GM18858 (cell line): Measurements from ENCODE around the gene CDK4.

Experiments
- ATAC-seq: cut with Tn5 transposase; IDR thresholded peaks from one replicate; pipeline ENCODE4 v1.9.1; 2021; ENCODE audit not compliant: unreplicated experiment

CDK4 gene

GRCh38 chr12:57757771-57758170, 5.7 kb upstream of the CDK4 start:
- ATAC-seq = no peak

- ATAC-seq = no peak
These were observed 4.6 kb upstream of the CDK4 start for GRCh38 chr12:57756406-57757341.

- ATAC-seq = no peak
These were observed 3.6 kb upstream of the CDK4 start for GRCh38 chr12:57755454-57756372.

GRCh38 chr12:57755194-57755453, 3.0 kb upstream of the CDK4 start:
- no peak for ATAC-seq

- peak; percentile 29 for ATAC-seq
These were observed 2.5 kb upstream of the CDK4 start, which contains the start of gene MARCHF9 for GRCh38 chr12:57754411-57755193. MARCHF9 (plus strand) TSS chr12:57755103; CDS start chr12:57755529, 426 bp downstream.

- no peak for ATAC-seq
These were observed 1.7 kb upstream of the CDK4 start for GRCh38 chr12:57753756-57754337.

- no peak for ATAC-seq
These were observed 524 bp upstream of the CDK4 start for GRCh38 chr12:57752668-57753000.

GRCh38 chr12:57751432-57751787, 700 bp downstream of the CDK4 start:
- no peak for ATAC-seq

GRCh38 chr12:57750561-57751431, 1.3 kb downstream of the CDK4 start:
- ATAC-seq = no peak

- ATAC-seq = no peak
These were observed 3.0 kb downstream of the CDK4 start for GRCh38 chr12:57749061-57749460.

GRCh38 chr12:57746025-57746424, 6.1 kb downstream of the CDK4 start:
- no peak for ATAC-seq

- no peak for ATAC-seq
These were observed 6.6 kb downstream of the CDK4 start for GRCh38 chr12:57745485-57745881.

- peak; percentile 60 for ATAC-seq
These were observed 7.2 kb downstream of the CDK4 start, which contains the start of gene TSPAN31 for GRCh38 chr12:57744777-57745484. TSPAN31 (plus strand) TSS chr12:57745039; CDS start chr12:57745155, 116 bp downstream.

GRCh38 chr12:57744194-57744776, 7.8 kb downstream of the CDK4 start:
- ATAC-seq = peak; percentile 5

GRCh38 chr12:57743769-57744168, 8.3 kb downstream of the CDK4 start:
- ATAC-seq = no peak

- ATAC-seq = peak; percentile 49
These were observed 10.0 kb downstream of the CDK4 start for GRCh38 chr12:57741844-57742738.

GRCh38 chr12:57741413-57741789, 10.7 kb downstream of the CDK4 start:
- ATAC-seq = no peak
